ENCODE results near the gene BEX3. TPM values are rescaled to one million over a fixed set of nuclear protein-coding genes. Genes with fewer than 3 reads are reported as not detected.

The BEX3 gene
- total and polyA plus RNA-seq, 10 donors: 35.3 to 127 (median 79.3) TPM

DNA sequence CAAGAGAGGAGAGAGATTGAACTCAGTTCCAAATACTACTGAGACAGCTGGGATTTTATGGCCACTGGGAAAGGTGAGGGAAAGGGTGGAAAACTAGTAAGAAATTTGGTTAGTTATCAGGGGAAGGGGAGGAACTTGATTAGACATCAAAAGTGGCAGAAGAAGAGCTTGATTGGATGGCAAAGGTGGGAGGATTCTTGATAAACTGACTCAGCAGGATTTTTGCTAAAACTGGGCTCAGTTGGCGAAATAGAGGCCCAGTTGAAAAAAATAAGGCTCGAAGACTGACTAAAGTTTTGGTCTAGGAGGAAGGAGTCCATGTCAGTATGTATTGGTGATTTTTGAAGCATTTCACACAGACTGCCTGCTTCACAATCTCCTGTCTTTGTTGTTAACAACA lies 10.0 kb downstream of the BEX3 start:
- DNase-seq: no peak
- TF ChIP-seq POLR2A (IDR thresholded peaks at IDR 0.05) (no peak), CTCF (IDR thresholded peaks at IDR 0.05 in 8 of 11, conservative IDR thresholded peaks at IDR 0.05 in 3 of 11) (no peak), POLR2AphosphoS5 (IDR thresholded peaks at IDR 0.05) (no peak)
- Histone ChIP-seq H3K9me3 (no peaks in the 10 kb centered on the region), H3K36me3 (no peaks in the 10 kb centered on the region), H3K4me3 (no peak overlapping the region), H3K4me1 (no peaks in the 10 kb centered on the region), H3K27me3 (replicated peaks in 1 of 7) (peaks cover 0 to 19% (median 0%) of the 10 kb centered on the region in 7 donors), H3K27ac (no peak overlapping the region)
- WGBS, 5 donors: 65 to 95% (median 85%) methylated on average over 2 of the region's 2 CpGs
- intact Hi-C loops (cut with DNase I; ENCODE audit: low total_unique reads): no loop called here

GRCh38 chrX:103393487-103393886 lies 17.1 kb downstream of the BEX3 start:
- H3K36me3 ChIP-seq: no peaks in the 10 kb centered on the region
- peaks cover 0 to 18% (median 0%) of the 10 kb centered on the region in 7 donors for H3K27me3 ChIP-seq (replicated peaks in 1 of 7)
- no peak overlapping the region for H3K27ac ChIP-seq
- no peak for DNase-seq
- no peaks in the 10 kb centered on the region for H3K9me3 ChIP-seq
- WGBS, 5 donors: 64 to 88% (median 72%) methylated on average over 3 of the region's 3 CpGs
- H3K4me1 ChIP-seq: no peaks in the 10 kb centered on the region
- H3K4me3 ChIP-seq: no peak overlapping the region
- intact Hi-C loops (cut with DNase I; ENCODE audit: low total_unique reads): no loop called here
- TF ChIP-seq POLR2A (IDR thresholded peaks at IDR 0.05): no peak
- TF ChIP-seq POLR2AphosphoS5 (IDR thresholded peaks at IDR 0.05): no peak
- no peak for TF ChIP-seq CTCF (IDR thresholded peaks at IDR 0.05 in 8 of 11, conservative IDR thresholded peaks at IDR 0.05 in 3 of 11)

GRCh38 chrX:103396186-103396585 lies 19.8 kb downstream of the BEX3 start:
- no peaks in the 10 kb centered on the region for H3K4me1 ChIP-seq
- H3K27me3 ChIP-seq (replicated peaks in 1 of 7): peaks cover 0 to 11% (median 0%) of the 10 kb centered on the region in 7 donors
- no peaks in the 10 kb centered on the region for H3K9me3 ChIP-seq
- intact Hi-C loops (cut with DNase I; ENCODE audit: low total_unique reads): no loop called here
- H3K27ac ChIP-seq: no peak overlapping the region
- no peak for DNase-seq
- TF ChIP-seq POLR2AphosphoS5 (IDR thresholded peaks at IDR 0.05): no peak
- no peak for TF ChIP-seq POLR2A (IDR thresholded peaks at IDR 0.05)
- TF ChIP-seq CTCF (IDR thresholded peaks at IDR 0.05 in 8 of 11, conservative IDR thresholded peaks at IDR 0.05 in 3 of 11): no peak
- H3K36me3 ChIP-seq: no peaks in the 10 kb centered on the region
- H3K4me3 ChIP-seq: no peak overlapping the region
- 64 to 88% (median 80%) methylated on average over 5 of the region's 5 CpGs for WGBS, 5 donors

DNA sequence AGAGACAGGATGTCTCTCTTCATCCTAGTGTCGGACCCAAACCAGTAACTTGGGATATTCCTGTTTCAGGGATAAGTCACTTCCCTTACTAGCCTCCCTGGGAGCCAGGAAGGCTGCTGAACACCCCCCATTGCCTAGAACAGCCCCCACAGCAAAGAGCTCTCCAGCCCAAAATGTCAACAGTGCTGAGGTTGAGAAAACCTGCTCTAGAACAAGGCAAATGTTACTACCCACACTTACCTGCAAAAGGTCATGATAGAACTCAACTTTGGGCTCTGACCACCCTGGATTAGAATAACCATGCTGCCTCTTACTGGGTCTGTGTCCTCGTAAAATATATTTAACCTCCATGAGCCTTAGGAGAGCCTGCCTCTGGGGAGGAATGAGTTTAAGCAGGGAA lies 20.3 kb downstream of the BEX3 start:
- H3K4me1 ChIP-seq: no peaks in the 10 kb centered on the region
- 63 to 93% (median 74%) methylated on average over 1 to 2 of the region's 2 CpGs for WGBS, 5 donors
- H3K36me3 ChIP-seq: no peaks in the 10 kb centered on the region
- no peak for DNase-seq
- H3K4me3 ChIP-seq: no peak overlapping the region
- intact Hi-C loops (cut with DNase I; ENCODE audit: low total_unique reads): no loop called here
- peaks cover 0 to 14% (median 0%) of the 10 kb centered on the region in 7 donors for H3K27me3 ChIP-seq (replicated peaks in 1 of 7)
- no peak overlapping the region for H3K27ac ChIP-seq
- no peaks in the 10 kb centered on the region for H3K9me3 ChIP-seq
- TF ChIP-seq POLR2AphosphoS5 (IDR thresholded peaks at IDR 0.05) (no peak), POLR2A (IDR thresholded peaks at IDR 0.05) (no peak), CTCF (IDR thresholded peaks at IDR 0.05 in 8 of 11, conservative IDR thresholded peaks at IDR 0.05 in 3 of 11) (no peak)

All from spleen (tissue), 11 donors.